NB4 (cell line): ENCODE measurements around the gene NFATC1.

Experiments used
- DNase-seq: peaks from one replicate; pipeline ENCODE4 v3.0.0; 2010; ENCODE audit warnings: low read depth
- H3K4me3 ChIP-seq: one replicate; pipeline ENCODE4 v1.5.1; 2011; ENCODE audit warnings: mild to moderate bottlenecking, low read depth, low read length, moderate library complexity
- MYC ChIP-seq: IDR thresholded peaks from 2 replicates; pipeline ENCODE4 v1.6.1; 2011; ENCODE audit warnings: low read depth, low read length
- POLR2A ChIP-seq: IDR thresholded peaks from 2 replicates; pipeline ENCODE4 v1.6.1; 2011; ENCODE audit warnings: mild to moderate bottlenecking; ENCODE audit not compliant: insufficient read length; ENCODE audit errors: extremely low read depth
- TF ChIP-seq, protein P1 (sequence below): IDR thresholded peaks from one replicate; pipeline ENCODE4 v1.5.1; 2012; ENCODE audit warnings: low read depth, low read length
- TF ChIP-seq, protein P2 (sequence below): IDR thresholded peaks from 2 replicates; pipeline ENCODE4 v1.6.1; 2011; ENCODE audit warnings: low read depth, low read length

The NFATC1 gene

DNA sequence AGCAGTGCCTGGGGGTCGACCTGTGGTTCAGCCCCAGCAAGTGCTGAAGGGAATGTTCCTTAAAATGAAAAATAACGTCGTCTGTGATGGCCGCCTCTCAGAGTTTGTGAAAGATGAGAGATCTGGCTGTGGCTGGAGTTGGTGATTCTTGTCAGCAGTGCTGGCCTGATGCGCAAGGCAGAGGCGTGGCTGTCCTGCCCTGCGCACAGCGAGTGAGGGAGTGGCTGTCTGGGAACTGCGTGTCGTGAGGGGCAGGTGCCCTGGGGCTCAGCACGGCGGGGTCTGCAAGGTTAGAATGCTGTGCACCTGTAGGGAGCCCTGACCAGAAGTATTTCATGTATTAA, 8.8 kb downstream of the NFATC1 start:
- no peak overlapping the region for H3K4me3 ChIP-seq
- no peak for DNase-seq

DNA sequence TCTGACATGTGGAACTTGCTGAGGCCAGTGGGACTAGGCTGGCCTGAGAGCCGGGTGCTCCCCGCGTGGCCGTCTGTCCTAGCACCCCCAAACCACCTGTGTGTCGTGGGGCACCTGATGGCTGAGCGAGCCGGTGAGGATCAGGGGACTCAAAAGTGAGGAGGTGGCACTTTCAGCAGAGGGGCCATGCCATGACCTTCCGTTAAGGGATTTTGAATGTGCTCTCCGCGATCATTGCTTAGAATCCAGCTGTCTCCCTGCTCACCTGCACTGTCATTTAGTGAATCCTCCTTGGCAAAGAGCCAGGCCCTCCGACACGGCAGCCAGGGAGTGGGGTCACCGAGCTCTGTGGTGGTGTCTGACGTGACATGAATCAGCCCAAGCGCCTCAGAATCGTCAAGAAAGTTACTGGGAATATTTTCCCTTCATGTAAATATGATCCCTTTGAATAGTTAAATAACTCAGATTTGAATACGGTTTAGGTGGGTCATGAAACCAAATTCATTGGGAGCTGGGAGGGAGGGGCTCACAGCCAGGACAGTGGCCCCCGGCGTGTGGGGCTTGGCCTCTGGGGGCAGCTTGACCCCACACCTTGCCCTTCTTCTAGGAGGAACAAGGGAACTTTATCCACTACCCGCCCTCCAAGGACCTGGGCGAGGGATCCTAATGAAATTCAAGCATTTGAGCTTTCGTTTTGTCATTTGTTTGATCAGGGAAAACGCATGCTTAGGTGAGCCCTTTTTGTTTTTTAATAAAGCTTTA, 9.5 kb downstream of the NFATC1 start:
- TF ChIP-seq POLR2A, result no peak
- no peak for TF ChIP-seq MYC
- TF ChIP-seq, protein P1, sequence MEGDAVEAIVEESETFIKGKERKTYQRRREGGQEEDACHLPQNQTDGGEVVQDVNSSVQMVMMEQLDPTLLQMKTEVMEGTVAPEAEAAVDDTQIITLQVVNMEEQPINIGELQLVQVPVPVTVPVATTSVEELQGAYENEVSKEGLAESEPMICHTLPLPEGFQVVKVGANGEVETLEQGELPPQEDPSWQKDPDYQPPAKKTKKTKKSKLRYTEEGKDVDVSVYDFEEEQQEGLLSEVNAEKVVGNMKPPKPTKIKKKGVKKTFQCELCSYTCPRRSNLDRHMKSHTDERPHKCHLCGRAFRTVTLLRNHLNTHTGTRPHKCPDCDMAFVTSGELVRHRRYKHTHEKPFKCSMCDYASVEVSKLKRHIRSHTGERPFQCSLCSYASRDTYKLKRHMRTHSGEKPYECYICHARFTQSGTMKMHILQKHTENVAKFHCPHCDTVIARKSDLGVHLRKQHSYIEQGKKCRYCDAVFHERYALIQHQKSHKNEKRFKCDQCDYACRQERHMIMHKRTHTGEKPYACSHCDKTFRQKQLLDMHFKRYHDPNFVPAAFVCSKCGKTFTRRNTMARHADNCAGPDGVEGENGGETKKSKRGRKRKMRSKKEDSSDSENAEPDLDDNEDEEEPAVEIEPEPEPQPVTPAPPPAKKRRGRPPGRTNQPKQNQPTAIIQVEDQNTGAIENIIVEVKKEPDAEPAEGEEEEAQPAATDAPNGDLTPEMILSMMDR, result no peak
- TF ChIP-seq, protein P2, sequence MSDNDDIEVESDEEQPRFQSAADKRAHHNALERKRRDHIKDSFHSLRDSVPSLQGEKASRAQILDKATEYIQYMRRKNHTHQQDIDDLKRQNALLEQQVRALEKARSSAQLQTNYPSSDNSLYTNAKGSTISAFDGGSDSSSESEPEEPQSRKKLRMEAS, result no peak
- DNase-seq, result no peak
- no peak overlapping the region for H3K4me3 ChIP-seq

More for the DNA sequence above, 8.8 kb downstream of the NFATC1 start:
- TF ChIP-seq, protein P1, result no peak

DNA sequence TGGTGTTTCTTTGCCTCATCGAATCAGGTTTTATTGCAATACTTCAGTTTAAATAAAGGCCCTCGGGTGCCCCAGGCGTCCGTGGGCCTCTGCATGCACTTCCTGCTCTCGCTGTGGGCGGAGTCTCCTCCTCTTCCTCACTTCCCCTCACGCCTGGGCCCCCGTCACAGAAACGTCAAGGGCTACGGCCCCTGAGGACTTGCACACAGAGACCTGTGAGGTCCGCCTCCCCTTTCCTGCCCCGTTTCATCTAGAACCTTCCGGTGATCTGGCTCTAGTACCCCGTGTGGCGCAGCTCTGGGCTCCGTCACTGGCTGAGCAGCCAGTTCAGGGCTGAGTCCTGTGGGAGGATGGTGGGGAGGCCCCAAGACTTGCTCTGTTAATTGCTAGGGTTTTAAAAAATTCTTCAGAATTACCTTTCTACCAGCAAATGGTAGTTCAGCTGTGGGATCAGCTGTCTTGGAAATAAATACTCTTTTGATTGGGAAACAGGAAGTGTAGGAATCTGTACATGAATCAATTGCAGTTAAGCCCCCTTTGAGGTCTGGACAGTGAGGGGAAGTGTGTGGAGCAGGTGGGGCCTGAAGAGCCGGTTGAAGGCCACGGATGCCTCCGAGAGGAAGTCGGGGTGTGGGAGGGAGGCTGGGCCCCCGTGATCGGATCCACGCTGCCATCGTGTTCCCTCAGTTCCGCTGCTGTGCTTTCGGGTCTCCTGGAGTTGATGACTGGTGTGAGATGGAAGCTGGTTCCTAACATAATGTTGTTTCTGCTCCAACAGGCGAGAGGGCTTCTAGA, 10.2 kb downstream of the NFATC1 start:
- TF ChIP-seq, protein P2, result no peak
- TF ChIP-seq POLR2A, result no peak
- TF ChIP-seq, protein P1, result no peak
- TF ChIP-seq MYC, result no peak
- H3K4me3 ChIP-seq, result no peak overlapping the region
- peak; percentile 46 for DNase-seq

DNA sequence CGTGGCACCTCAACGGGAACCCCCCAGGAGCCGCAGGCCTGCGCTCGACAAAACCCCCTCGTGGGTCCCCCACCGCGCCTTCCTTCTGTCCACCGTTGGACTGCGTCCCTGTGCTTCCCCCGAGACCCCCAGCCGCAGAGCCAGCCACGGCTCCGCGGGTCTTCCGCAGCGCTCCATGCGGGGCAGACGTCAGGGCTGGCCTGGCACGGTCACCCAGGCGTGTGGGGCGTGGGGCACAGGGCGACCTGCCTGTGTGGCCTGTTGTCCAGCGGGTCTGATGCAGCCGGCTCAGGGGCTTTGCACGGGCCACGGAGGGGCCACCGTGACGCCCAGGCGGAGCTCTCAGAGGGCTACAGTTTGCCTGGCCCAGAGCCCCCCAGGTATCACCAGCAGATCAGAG, 11.0 kb downstream of the NFATC1 start:
- DNase-seq, result no peak
- H3K4me3 ChIP-seq, result no peak overlapping the region
- TF ChIP-seq MYC (no peak), POLR2A (no peak)
- TF ChIP-seq, protein P2, result no peak
- TF ChIP-seq, protein P1, result no peak

DNA sequence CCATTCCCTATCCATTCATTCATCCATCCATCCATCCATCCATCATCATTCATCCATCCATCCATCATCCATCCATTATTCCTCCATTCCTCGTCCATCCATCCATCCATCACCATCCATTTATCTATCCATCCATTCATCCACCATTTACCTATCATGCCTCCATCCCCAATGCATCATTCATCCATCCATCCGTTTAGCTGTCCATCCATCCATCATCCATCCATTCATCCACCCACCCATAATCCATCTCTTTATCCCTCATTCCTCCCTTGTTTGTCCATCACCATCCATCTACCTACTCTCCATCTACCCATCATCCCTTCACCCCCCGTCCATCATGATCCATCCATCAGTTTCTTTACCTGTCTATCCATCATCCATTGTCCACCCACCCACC, 13.6 kb downstream of the NFATC1 start:
- H3K4me3 ChIP-seq, result no peak overlapping the region
- TF ChIP-seq, protein P2, result no peak
- TF ChIP-seq, protein P1, result no peak
- TF ChIP-seq POLR2A (no peak), MYC (no peak)
- DNase-seq, result no peak

DNA sequence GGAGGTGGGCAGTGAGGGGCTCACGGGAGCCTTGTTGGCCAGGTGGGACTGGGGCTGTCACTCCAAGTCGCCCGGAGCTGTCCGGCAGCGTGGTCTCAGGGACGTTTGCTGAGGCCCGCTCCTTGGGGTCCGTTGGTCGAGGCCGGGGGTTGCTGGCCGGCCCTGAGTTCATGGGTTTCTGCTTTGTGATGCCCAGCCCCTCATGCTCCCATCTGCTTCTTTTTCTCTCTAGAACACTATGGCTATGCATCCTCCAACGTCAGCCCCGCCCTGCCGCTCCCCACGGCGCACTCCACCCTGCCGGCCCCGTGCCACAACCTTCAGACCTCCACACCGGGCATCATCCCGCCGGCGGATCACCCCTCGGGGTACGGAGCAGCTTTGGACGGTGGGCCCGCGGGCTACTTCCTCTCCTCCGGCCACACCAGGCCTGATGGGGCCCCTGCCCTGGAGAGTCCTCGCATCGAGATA, 14.5 kb downstream of the NFATC1 start:
- no peak for DNase-seq
- TF ChIP-seq MYC, result no peak
- TF ChIP-seq, protein P2, result no peak
- TF ChIP-seq, protein P1, result no peak
- TF ChIP-seq POLR2A, result no peak
- H3K4me3 ChIP-seq, result no peak overlapping the region
